Measurements from ENCODE around the gene SLC5A9. TPM values are rescaled to one million over a fixed set of nuclear protein-coding genes. Genes with fewer than 3 reads are reported as not detected.
"Not testable (repeated sequence)": the region's sequence is repeated elsewhere in the genome, so short reads cannot be mapped to it uniquely, and the experiment has no call there.

SLC5A9 gene
- total RNA-seq, 4 donors from 2014 or later: 0.42 to 1.3 TPM; not detected in 2

DNA sequence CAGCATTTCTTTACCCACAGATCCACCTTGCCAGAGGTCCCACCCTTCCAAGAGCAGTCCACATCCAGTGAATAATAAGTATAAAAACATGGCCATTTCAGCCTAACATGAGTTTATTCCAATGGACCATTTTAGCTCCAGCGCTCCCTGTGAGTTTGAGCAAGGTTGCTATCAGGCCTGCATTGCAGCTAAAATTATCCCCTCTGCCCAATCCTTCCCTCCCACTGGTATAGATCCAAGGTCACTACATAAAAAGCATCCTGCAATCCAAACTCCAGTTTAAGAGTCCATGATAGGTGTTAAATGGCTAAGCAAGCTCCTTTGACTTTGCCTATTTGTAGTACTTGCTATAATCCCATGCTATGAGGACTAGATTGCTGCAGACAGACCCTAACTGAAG, 35.6 kb downstream of the SLC5A9 start:
- 100% methylated on average over 1 of the region's 1 CpG for WGBS
- Histone ChIP-seq H3K9me3 (no peaks in the 10 kb centered on the region), H3K36me3 (peaks cover 0 to 3% (median 0%) of the 10 kb centered on the region in 4 donors), H3K27ac (replicated peaks in 1 of 4) (no peak overlapping the region), H3K27me3 (no peaks in the 10 kb centered on the region), H3K4me1 (no peaks in the 10 kb centered on the region), H3K4me3 (no peak overlapping the region)
- DNase-seq (ENCODE audit: extremely low spot score): no peak
- TF ChIP-seq POLR2AphosphoS5 (IDR thresholded peaks at IDR 0.05) (no peak), EP300 (IDR thresholded peaks at IDR 0.05) (no peak), POLR2A (IDR thresholded peaks at IDR 0.05; ENCODE audit: low read depth) (no peak)
- TF ChIP-seq, protein P1, sequence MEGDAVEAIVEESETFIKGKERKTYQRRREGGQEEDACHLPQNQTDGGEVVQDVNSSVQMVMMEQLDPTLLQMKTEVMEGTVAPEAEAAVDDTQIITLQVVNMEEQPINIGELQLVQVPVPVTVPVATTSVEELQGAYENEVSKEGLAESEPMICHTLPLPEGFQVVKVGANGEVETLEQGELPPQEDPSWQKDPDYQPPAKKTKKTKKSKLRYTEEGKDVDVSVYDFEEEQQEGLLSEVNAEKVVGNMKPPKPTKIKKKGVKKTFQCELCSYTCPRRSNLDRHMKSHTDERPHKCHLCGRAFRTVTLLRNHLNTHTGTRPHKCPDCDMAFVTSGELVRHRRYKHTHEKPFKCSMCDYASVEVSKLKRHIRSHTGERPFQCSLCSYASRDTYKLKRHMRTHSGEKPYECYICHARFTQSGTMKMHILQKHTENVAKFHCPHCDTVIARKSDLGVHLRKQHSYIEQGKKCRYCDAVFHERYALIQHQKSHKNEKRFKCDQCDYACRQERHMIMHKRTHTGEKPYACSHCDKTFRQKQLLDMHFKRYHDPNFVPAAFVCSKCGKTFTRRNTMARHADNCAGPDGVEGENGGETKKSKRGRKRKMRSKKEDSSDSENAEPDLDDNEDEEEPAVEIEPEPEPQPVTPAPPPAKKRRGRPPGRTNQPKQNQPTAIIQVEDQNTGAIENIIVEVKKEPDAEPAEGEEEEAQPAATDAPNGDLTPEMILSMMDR (IDR thresholded peaks at IDR 0.05): no peak
- intact Hi-C loops (cut with DNase I): no loop called here

DNA sequence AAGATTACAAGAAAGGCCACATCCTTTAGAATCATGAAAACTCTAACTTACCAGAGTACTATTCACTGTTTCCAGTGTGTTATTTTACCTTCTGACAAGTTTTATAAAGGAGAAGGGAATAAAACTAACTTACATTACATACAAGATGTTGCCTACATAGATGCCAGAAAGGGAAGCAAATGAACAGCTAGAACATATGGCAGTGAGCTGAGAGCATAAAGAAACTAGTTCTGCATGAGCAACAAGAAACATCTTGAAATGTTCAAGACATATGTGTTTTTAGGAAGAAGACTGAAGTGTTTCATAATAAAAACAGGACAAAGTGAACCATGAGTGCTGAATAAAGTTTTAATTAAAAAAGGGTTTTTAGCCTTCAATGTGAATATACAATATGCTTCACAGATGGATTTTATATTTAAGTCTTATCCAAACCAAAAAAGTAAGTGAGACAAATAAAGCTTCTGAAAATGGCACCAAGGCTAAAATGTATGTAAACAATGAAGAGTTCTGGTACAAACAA, 39.4 kb downstream of the SLC5A9 start:
- intact Hi-C loops (cut with DNase I): no loop called here
- DNase-seq (ENCODE audit: extremely low spot score): no peak
- TF ChIP-seq EP300 (IDR thresholded peaks at IDR 0.05) (no peak), POLR2A (IDR thresholded peaks at IDR 0.05; ENCODE audit: low read depth) (no peak), POLR2AphosphoS5 (IDR thresholded peaks at IDR 0.05) (no peak)
- TF ChIP-seq, protein P1 (IDR thresholded peaks at IDR 0.05): no peak
- Histone ChIP-seq H3K4me1 (no peaks in the 10 kb centered on the region), H3K27me3 (no peaks in the 10 kb centered on the region), H3K27ac (replicated peaks in 1 of 4) (no peak overlapping the region), H3K36me3 (peaks cover 0 to 3% (median 0%) of the 10 kb centered on the region in 4 donors), H3K4me3 (no peak overlapping the region), H3K9me3 (no peaks in the 10 kb centered on the region)

DNA sequence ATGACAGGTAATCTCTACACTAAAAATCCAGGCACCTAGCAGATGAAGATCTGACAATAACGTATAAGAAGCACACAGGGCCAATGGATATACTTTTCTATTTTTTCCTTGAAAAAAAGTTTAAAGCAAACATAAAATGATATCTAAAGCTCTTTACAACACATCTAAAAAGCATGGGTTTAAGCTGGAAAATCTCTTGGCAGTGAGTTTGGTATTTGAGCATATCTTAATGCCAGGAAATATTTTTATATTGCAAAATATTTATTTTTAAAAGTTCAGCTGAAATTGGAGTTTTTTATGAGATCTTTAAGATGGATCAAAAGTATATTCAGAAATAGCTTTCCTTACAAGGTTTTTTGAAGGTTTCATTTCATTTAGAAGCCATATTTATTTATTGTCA, 40.5 kb downstream of the SLC5A9 start:
- Histone ChIP-seq H3K4me1 (no peaks in the 10 kb centered on the region), H3K27ac (replicated peaks in 1 of 4) (no peak overlapping the region), H3K36me3 (peaks cover 0 to 3% (median 0%) of the 10 kb centered on the region in 4 donors), H3K9me3 (peaks cover 0 to 5% (median 2%) of the 10 kb centered on the region in 4 donors), H3K4me3 (no peak overlapping the region), H3K27me3 (no peaks in the 10 kb centered on the region)
- intact Hi-C loops (cut with DNase I): no loop called here
- WGBS: 68% methylated on average over 1 of the region's 1 CpG
- DNase-seq (ENCODE audit: extremely low spot score): no peak
- TF ChIP-seq, protein P1 (IDR thresholded peaks at IDR 0.05): no peak
- TF ChIP-seq EP300 (IDR thresholded peaks at IDR 0.05): no peak
- no peak for TF ChIP-seq POLR2AphosphoS5 (IDR thresholded peaks at IDR 0.05)
- no peak for TF ChIP-seq POLR2A (IDR thresholded peaks at IDR 0.05; ENCODE audit: low read depth)

DNA sequence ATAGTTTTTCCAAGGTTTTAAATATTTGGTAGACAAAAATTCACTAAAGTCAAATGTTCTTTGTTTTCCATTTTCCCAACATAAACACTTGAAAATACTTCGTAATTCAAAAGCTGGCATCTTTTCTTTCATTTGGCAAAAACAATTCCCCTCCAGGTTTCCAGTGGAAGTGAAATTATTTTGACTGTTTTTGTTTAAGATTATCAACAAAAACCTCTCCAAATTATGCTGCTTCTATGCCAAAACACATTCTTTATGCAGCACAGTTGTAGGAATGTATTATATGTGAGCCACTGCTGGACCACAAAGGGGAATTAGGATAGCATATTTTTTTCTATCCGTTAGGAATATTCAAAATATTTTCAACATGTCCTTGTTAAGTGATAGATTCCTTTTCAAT, 44.1 kb downstream of the SLC5A9 start:
- Histone ChIP-seq H3K27me3 (no peaks in the 10 kb centered on the region), H3K4me1 (no peaks in the 10 kb centered on the region), H3K9me3 (peaks cover 0 to 5% (median 2%) of the 10 kb centered on the region in 4 donors), H3K36me3 (no peaks in the 10 kb centered on the region), H3K4me3 (no peak overlapping the region), H3K27ac (replicated peaks in 1 of 4) (no peak overlapping the region)
- 74% methylated on average over 2 of the region's 2 CpGs for WGBS
- DNase-seq (ENCODE audit: extremely low spot score): no peak
- TF ChIP-seq POLR2A (IDR thresholded peaks at IDR 0.05; ENCODE audit: low read depth) (no peak), EP300 (IDR thresholded peaks at IDR 0.05) (no peak), POLR2AphosphoS5 (IDR thresholded peaks at IDR 0.05) (no peak)
- TF ChIP-seq, protein P1 (IDR thresholded peaks at IDR 0.05): no peak
- intact Hi-C loops (cut with DNase I): no loop called here

DNA sequence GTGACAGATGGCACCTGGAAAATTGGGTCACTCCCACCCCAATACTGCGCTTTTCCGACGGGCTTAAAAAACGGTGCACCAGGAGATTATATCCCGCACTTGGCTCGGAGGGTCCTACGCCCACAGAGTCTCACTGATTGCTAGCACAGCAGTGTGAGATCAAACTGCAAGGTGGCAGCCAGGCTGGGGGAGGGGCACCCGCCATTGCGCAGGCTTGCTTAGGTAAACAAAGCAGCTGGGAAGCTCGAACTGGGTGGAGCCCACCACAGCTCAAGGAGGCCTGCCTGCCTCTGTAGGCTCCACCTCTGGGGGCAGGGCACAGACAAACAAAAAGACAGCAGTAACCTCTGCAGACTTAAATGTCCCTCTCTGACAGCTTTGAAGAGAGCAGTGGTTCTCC, 54.9 kb downstream of the SLC5A9 start:
- H3K36me3 ChIP-seq; H3K27me3 ChIP-seq; H3K4me1 ChIP-seq; DNase-seq (ENCODE audit: extremely low spot score); H3K9me3 ChIP-seq; H3K27ac ChIP-seq (replicated peaks in 1 of 4); H3K4me3 ChIP-seq; intact Hi-C loops (cut with DNase I): not testable (repeated sequence)
- WGBS: 92% methylated on average over 7 of the region's 10 CpGs

DNA sequence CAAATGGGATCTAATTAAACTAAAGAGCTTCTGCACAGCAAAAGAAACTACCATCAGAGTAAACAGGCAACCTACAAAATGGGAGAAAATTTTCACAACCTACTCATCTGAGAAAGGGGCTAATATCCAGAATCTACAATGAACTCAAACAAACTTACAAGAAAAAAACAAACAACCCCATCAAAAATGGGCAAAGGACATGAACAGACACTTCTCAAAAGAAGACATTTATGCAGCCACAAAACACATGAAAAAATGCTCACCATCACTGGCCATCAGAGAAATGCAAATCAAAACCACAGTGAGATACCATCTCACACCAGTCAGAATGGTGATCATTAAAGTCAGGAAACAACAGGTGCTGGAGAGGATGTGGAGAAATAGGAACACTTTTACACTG, 59.8 kb downstream of the SLC5A9 start:
- H3K36me3 ChIP-seq; H3K27ac ChIP-seq (replicated peaks in 1 of 4); H3K27me3 ChIP-seq; H3K4me3 ChIP-seq; H3K9me3 ChIP-seq; H3K4me1 ChIP-seq; intact Hi-C loops (cut with DNase I); DNase-seq (ENCODE audit: extremely low spot score): not testable (repeated sequence)

DNA sequence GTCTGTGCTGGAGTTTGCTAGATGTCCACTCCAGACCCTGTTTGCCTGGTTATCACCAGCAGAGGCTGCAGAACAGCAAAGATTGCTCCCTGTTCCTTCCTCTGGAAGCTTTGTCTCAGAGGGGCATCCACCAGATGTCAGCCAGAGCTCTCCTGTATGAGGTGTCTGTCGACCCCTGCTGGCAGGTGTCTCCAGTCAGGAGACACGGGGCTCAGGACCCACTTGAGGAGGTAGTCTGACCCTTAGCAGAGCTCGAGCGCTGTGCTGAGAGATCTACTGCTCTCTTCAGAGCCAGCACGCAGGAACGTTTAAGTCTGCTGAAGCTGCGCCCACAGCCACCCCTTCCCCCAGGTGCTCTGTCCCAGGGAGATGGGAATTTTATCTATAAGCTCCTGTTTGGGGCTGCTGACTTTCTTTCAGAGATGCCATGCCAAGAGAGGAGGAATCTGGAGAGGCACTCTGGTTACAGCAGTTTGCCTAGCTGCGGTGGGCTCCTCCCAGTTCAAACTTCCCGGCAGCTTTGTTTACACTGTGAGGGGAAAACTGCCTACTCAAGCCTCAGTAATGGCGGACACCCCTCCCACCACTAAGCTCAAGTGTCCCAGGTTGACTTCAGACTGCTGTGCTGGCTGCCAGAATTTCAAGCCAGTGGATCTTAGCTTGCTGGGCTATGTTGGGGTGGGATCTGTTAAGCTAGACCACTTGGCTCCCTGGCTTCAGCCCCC, 62.3 kb downstream of the SLC5A9 start:
- DNase-seq (ENCODE audit: extremely low spot score); H3K27me3 ChIP-seq; intact Hi-C loops (cut with DNase I); H3K36me3 ChIP-seq; H3K4me1 ChIP-seq; H3K27ac ChIP-seq (replicated peaks in 1 of 4); H3K4me3 ChIP-seq: not testable (repeated sequence)
- 77% methylated on average over 7 of the region's 10 CpGs for WGBS
- peaks cover 0 to 12% (median 3%) of the 10 kb centered on the region in 4 donors for H3K9me3 ChIP-seq

Measured in esophagus muscularis mucosa (tissue), 4 donors.